Measurements from ENCODE around the gene CHODL.
A peak's percentile ranks its signal among the peaks of the same experiment; 100 is the strongest.

The CHODL gene

GRCh38 chr21:18244671-18245463 lies at the start of gene CHODL:
Gene CHODL (plus strand): TSS chr21:18244833. CDS start chr21:18245224, 391 bp downstream.
- DNase-seq, result no peak

GRCh38 chr21:18204931-18205330 lies 39.7 kb upstream of the CHODL start:
- peak; percentile 40 for DNase-seq

- no peak for DNase-seq
These were observed 26.3 kb upstream of the CHODL start for GRCh38 chr21:18218331-18218730.

GRCh38 chr21:18220498-18220897 lies 24.1 kb upstream of the CHODL start:
- DNase-seq, result no peak

- no peak for DNase-seq
These were observed 22.3 kb upstream of the CHODL start for GRCh38 chr21:18222346-18222745.

GRCh38 chr21:18228060-18228739 lies 16.4 kb upstream of the CHODL start:
- DNase-seq, result no peak

- no peak for DNase-seq
These were observed 9.1 kb upstream of the CHODL start for GRCh38 chr21:18235545-18235944.

- no peak for DNase-seq
These were observed 883 bp downstream of the CHODL start for GRCh38 chr21:18245464-18245967.

- no peak for DNase-seq
These were observed 3.5 kb downstream of the CHODL start for GRCh38 chr21:18248171-18248570.

GRCh38 chr21:18249672-18250071 lies 5.0 kb downstream of the CHODL start:
- no peak for DNase-seq

GRCh38 chr21:18251065-18251464 lies 6.4 kb downstream of the CHODL start:
- no peak for DNase-seq

- no peak for DNase-seq
These were observed 7.6 kb downstream of the CHODL start for GRCh38 chr21:18252256-18252655.

GRCh38 chr21:18252680-18253079 lies 8.0 kb downstream of the CHODL start:
- DNase-seq, result no peak

GRCh38 chr21:18253221-18253620 lies 8.6 kb downstream of the CHODL start:
- no peak for DNase-seq

GRCh38 chr21:18253799-18254198 lies 9.2 kb downstream of the CHODL start:
- no peak for DNase-seq

GRCh38 chr21:18265944-18266343 lies 21.3 kb downstream of the CHODL start:
- DNase-seq, result no peak

- DNase-seq, result no peak
These were observed 22.9 kb downstream of the CHODL start for GRCh38 chr21:18267496-18267895.

GRCh38 chr21:18268906-18269305 lies 24.3 kb downstream of the CHODL start:
- DNase-seq, result no peak

- DNase-seq, result no peak
These were observed 25.2 kb downstream of the CHODL start for GRCh38 chr21:18269856-18270255.

- DNase-seq, result no peak
These were observed 28.8 kb downstream of the CHODL start for GRCh38 chr21:18273400-18273799.

GRCh38 chr21:18274370-18274769 lies 29.7 kb downstream of the CHODL start:
- no peak for DNase-seq

GRCh38 chr21:18275781-18276180 lies 31.1 kb downstream of the CHODL start:
- DNase-seq, result no peak

- no peak for DNase-seq
These were observed 40.7 kb downstream of the CHODL start for GRCh38 chr21:18285379-18285778.

GRCh38 chr21:18289876-18290275 lies 45.2 kb downstream of the CHODL start:
- no peak for DNase-seq
